Activated CD4-positive, alpha-beta T cell treated with anti-CD3 and anti-CD28 coated beads for 36 hours (primary cell): Measurements from ENCODE around the gene ALDH1B1. TPM values are rescaled to one million over a fixed set of nuclear protein-coding genes. Genes with fewer than 3 reads are reported as not detected.
"Not testable (repeated sequence)": the region's sequence is repeated elsewhere in the genome, so short reads cannot be mapped to it uniquely, and the experiment has no call there.

ENCODE experiments used
- ATAC-seq: fragments of 200-7000 bp; cut with Tn5 transposase; one replicate; pipeline ENCODE4 v1.10.0; 2021; ENCODE audit warnings: mild to moderate bottlenecking, moderate library complexity
- CTCF ChIA-PET: fragments of 350-600 bp; sonication (Branson Sonifier 250); formaldehyde crosslinking; loops from one replicate; lab custom pipeline; 2021; ENCODE audit warnings: antibody characterized with exemption; lab: Charles Lee
- POLR2A ChIA-PET: fragments of 350-600 bp; sonication (Branson Sonifier 250); formaldehyde crosslinking; loops from one replicate; lab custom pipeline; 2021; ENCODE audit warnings: antibody characterized with exemption, inconsistent platforms; lab: Charles Lee
- DNase-seq: peaks from one replicate; pipeline ENCODE4 v3.0.0-alpha.2; 2020
- H3K27ac Mint-ChIP-seq: one replicate; pipeline ENCODE4 v1.8.0; 2021; ENCODE audit warnings: mixed read lengths
- H3K27me3 Mint-ChIP-seq: one replicate; pipeline ENCODE4 v1.8.0; 2021; ENCODE audit warnings: mixed read lengths
- H3K36me3 Mint-ChIP-seq: one replicate; pipeline ENCODE4 v1.8.0; 2021; ENCODE audit warnings: low read depth, mixed read lengths
- H3K4me1 Mint-ChIP-seq: one replicate; pipeline ENCODE4 v1.8.0; 2021; ENCODE audit warnings: mixed read lengths
- H3K4me3 Mint-ChIP-seq: one replicate; pipeline ENCODE4 v1.8.0; 2021; ENCODE audit warnings: mild to moderate bottlenecking, moderate library complexity, mixed read lengths
- H3K9me3 Mint-ChIP-seq: one replicate; pipeline ENCODE4 v1.8.0; 2021; ENCODE audit warnings: low read depth, mixed read lengths
- intact Hi-C, 2 experiments: fragments of 100-400 bp; cut with DNase I in 1 of 2; cut with micrococcal nuclease in 1 of 2; formaldehyde crosslinking; loops; one replicate each; pipeline versions ENCODE4 v1.14.2 to v1.15.1; 2022 to 2024; cut with DNase I, micrococcal nuclease
- total RNA-seq, 2 experiments: library from RNA; stranded (reverse); gene quantifications; one replicate each; pipeline ENCODE4 v1.2.3, GENCODE V29; 2021

Gene ALDH1B1
- total RNA-seq, 2 experiments from 2014 or later: 20.3 to 21.8 TPM

DNA sequence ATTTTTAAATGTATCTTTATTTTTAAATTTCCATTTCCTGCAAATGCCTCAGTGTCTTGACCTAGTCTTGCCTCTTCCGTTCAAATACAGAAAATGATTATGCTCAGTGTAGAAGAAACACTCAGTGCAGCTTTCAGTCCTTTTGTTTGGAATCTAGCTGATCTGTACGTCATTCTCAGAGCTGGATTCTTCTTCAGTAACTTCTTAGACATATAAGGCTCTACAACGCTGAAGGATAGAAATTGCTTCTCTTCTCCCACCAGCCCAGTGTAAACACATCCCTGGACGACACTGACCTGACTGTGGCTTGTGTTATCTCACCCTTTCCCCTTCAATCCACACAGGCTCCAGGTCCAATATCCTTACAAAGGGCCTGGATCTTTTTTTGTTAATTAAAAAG is 3.2 kb upstream of the ALDH1B1 start:
- Mint-ChIP-seq H3K36me3 (peaks cover 5% of the 10 kb centered on the region), H3K9me3 (peaks cover 7% of the 10 kb centered on the region), H3K27ac (no peak overlapping the region), H3K4me3 (no peak overlapping the region), H3K4me1 (peaks cover 13% of the 10 kb centered on the region), H3K27me3 (peaks cover 9% of the 10 kb centered on the region)
- POLR2A ChIA-PET: no interaction called here
- intact Hi-C loops: no loop called here
- CTCF ChIA-PET: interaction anchor here (0.6 kb wide), 2 partner anchors 28 to 49 kb away, joined by 3 read pairs; no protein-coding TSS in a partner anchor
- ATAC-seq: no peak
- no peak for DNase-seq

- H3K36me3 Mint-ChIP-seq: peaks cover 10% of the 10 kb centered on the region
- H3K4me3 Mint-ChIP-seq: no peak overlapping the region
- H3K9me3 Mint-ChIP-seq: peaks cover 1% of the 10 kb centered on the region
- no peak overlapping the region for H3K27ac Mint-ChIP-seq
- ATAC-seq: no peak
- ChIA-PET POLR2A (no interaction called here), CTCF (no interaction called here)
- DNase-seq: no peak
- intact Hi-C loops: loop anchor here in 1 of 2 experiments (5.0 kb wide), 1 partner anchor 38 kb away; no protein-coding TSS in a partner anchor
- H3K27me3 Mint-ChIP-seq: peaks cover 6% of the 10 kb centered on the region
- peaks cover 13% of the 10 kb centered on the region for H3K4me1 Mint-ChIP-seq
Observed at GRCh38 chr9:38390442-38390841, 2.1 kb upstream of the ALDH1B1 start.

DNA sequence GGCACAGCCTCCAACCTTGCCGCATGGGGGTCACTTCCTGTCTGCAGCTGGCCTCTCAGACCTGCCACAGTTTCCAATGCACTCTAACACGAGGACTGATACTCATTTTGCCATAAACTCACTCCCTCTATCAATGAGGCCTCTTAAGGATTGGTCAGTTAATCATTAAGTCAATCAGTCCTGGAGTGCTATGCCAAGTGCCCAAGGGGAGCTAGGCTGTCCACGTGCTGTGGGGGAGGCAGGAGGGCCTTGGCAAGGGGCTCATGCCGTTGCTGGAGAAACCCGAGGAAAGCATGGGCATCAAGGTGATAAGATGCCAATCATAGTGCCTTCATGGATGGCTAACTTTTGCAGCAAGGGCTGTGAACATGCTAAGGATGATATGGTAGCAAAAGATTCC is 1.7 kb upstream of the ALDH1B1 start:
- POLR2A ChIA-PET: no interaction called here
- no peaks in the 10 kb centered on the region for H3K9me3 Mint-ChIP-seq
- no peak overlapping the region for H3K27ac Mint-ChIP-seq
- H3K4me1 Mint-ChIP-seq: peaks cover 13% of the 10 kb centered on the region
- peaks cover 12% of the 10 kb centered on the region for H3K36me3 Mint-ChIP-seq
- no peak overlapping the region for H3K4me3 Mint-ChIP-seq
- DNase-seq (no peak), ATAC-seq (no peak)
- H3K27me3 Mint-ChIP-seq: peaks cover 6% of the 10 kb centered on the region
- intact Hi-C loops: loop anchor here in 1 of 2 experiments (5.0 kb wide), 1 partner anchor 39 kb away; no protein-coding TSS in a partner anchor
- CTCF ChIA-PET: no interaction called here

DNA sequence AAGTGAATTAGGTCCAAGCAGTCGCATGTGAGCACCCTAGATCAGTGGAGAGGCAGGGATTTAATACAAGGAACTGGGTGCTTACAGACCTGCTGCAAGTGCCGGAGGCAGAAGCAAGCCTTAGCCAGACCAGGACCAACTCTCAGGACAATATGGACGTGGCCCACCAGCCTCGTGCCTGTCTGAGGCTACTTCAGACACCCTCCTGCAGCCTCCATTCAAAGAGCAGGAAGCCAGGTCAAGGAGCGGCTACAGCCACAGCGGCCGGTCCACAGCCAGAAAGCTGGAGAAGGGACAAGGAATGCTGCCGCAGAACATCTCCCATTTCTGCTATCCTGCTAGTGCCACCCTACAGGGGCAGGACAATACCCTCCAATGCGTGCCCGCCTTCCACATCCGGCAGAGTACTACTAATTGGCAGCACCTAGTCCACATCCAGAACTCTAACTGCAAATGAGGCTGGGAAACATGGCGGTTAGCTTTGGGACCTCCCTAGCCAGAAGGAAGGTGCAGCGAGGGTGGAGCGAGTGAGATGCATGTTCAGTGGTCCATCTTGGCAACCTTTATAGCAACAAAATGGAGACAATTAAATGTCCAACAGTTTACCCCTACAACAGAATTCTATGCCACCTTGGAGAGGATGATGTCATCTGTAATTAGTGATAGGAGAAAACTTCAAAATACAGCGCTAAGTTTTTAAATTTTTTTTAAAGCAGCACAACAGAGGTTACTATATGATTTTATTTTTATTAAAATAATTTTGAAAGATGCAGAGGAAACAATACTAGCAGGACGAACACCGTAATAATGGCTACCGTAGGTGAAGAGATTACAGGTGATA is 1.0 kb upstream of the ALDH1B1 start:
- ATAC-seq (no peak), DNase-seq (no peak)
- POLR2A ChIA-PET: no interaction called here
- intact Hi-C loops: loop anchor here (1.0 to 5.0 kb wide), 4 partner anchors 39 to 487 kb away; partner anchors contain the start of gene SLC25A51 (in 1 of the 2)
- CTCF ChIA-PET: no interaction called here
- H3K27ac Mint-ChIP-seq: no peak overlapping the region
- peak overlapping the region; percentile 91 for H3K4me3 Mint-ChIP-seq
- peaks cover 6% of the 10 kb centered on the region for H3K27me3 Mint-ChIP-seq
- H3K36me3 Mint-ChIP-seq: peaks cover 19% of the 10 kb centered on the region
- H3K4me1 Mint-ChIP-seq: peaks cover 13% of the 10 kb centered on the region
- no peaks in the 10 kb centered on the region for H3K9me3 Mint-ChIP-seq

DNA sequence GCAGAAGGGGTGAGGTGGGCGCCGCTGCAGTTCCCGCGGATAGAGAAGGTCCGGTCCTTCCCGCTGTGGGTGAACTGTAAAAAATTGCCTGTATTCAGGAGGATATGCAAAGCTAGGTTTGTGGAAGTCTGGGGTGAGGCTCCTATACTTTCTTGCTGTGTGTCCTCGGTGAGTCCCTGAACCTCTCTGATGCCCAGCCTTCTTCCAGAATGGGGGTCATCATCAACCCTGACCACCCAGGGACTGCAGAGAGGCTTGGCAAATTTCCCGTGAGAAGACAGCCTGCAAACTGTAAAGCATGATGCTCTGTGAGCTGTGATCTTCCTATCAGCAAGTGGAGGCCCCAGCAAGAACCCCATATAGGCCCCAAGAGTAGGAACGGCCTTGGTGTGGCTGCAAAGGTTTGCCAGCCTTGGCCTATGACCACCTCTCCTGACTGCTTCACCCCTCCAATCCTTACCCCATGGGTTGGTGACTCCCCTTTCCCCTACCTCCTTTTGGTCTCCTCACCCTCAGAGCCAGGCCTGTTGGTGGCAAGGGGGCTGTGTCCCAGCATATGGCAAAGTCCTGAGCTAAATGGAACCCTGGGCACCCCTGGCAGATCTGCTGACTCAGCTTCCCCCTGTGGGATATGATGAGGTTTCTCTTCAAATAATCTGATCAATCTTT is 760 bp downstream of the ALDH1B1 start:
- Mint-ChIP-seq H3K9me3 (peaks cover 2% of the 10 kb centered on the region), H3K4me1 (peaks cover 13% of the 10 kb centered on the region), H3K4me3 (peak overlapping the region; percentile 91), H3K36me3 (peaks cover 34% of the 10 kb centered on the region), H3K27me3 (peaks cover 6% of the 10 kb centered on the region), H3K27ac (peak overlapping the region; percentile 83)
- peak; percentile 16 for DNase-seq
- POLR2A ChIA-PET: interaction anchor here (0.7 to 0.9 kb wide), 2 partner anchors 35 to 54 kb away, joined by 3 to 5 read pairs; no protein-coding TSS in a partner anchor
- CTCF ChIA-PET: interaction anchor here (0.6 to 1.2 kb wide), 4 partner anchors 39 to 480 kb away, joined by 3 to 4 read pairs (median 3); no protein-coding TSS in a partner anchor
- intact Hi-C loops: loop anchor here in 1 of 2 experiments (5.0 kb wide), 1 partner anchor 41 kb away; no protein-coding TSS in a partner anchor
- peak; percentile 13 for ATAC-seq

DNA sequence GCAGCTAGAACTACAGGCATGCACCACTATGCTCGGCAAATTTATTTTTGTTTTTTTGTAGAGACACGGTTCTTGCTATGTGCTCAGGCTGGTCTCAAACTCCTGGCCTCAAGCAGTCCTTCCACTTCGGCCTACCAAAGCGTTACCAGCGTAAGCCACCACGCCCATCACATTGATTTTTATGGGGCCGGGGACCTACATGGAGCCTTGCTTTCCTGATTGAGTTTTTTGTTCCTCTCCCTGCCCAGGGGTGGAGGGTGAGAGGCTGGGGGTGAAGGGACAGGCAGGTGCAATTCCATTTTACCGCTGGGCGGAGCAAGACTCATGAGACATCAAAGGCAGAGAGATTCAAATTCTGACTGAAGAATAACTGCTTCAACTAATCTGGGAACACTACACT is 1.9 kb downstream of the ALDH1B1 start:
- intact Hi-C loops: loop anchor here in 1 of 2 experiments (5.0 kb wide), 1 partner anchor 42 kb away; no protein-coding TSS in a partner anchor
- H3K36me3 Mint-ChIP-seq: peaks cover 40% of the 10 kb centered on the region
- H3K27me3 Mint-ChIP-seq: peaks cover 6% of the 10 kb centered on the region
- DNase-seq (no peak), ATAC-seq (no peak)
- POLR2A ChIA-PET: no interaction called here
- H3K4me3 Mint-ChIP-seq: no peak overlapping the region
- H3K4me1 Mint-ChIP-seq: peaks cover 13% of the 10 kb centered on the region
- no peak overlapping the region for H3K27ac Mint-ChIP-seq
- H3K9me3 Mint-ChIP-seq: peaks cover 2% of the 10 kb centered on the region
- CTCF ChIA-PET: no interaction called here

- no peak overlapping the region for H3K27ac Mint-ChIP-seq
- DNase-seq (no peak), ATAC-seq (no peak)
- intact Hi-C loops: no loop called here
- H3K4me1 Mint-ChIP-seq: peaks cover 13% of the 10 kb centered on the region
- ChIA-PET CTCF (no interaction called here), POLR2A (interaction anchor here (0.6 kb wide), 1 partner anchor 85 kb away, joined by 3 read pairs; no protein-coding TSS in a partner anchor)
- peaks cover 6% of the 10 kb centered on the region for H3K27me3 Mint-ChIP-seq
- H3K9me3 Mint-ChIP-seq: peaks cover 2% of the 10 kb centered on the region
- peaks cover 40% of the 10 kb centered on the region for H3K36me3 Mint-ChIP-seq
- no peak overlapping the region for H3K4me3 Mint-ChIP-seq
Observed at GRCh38 chr9:38395653-38396370, 3.3 kb downstream of the ALDH1B1 start.

GRCh38 chr9:38396371-38396671 is 3.8 kb downstream of the ALDH1B1 start:
- DNase-seq: no peak
- ChIA-PET POLR2A (no interaction called here), CTCF (no interaction called here)
- H3K27me3 Mint-ChIP-seq: peaks cover 6% of the 10 kb centered on the region
- peaks cover 2% of the 10 kb centered on the region for H3K9me3 Mint-ChIP-seq
- ATAC-seq: no peak
- no peak overlapping the region for H3K4me3 Mint-ChIP-seq
- H3K27ac Mint-ChIP-seq: no peak overlapping the region
- intact Hi-C loops: no loop called here
- H3K4me1 Mint-ChIP-seq: peaks cover 13% of the 10 kb centered on the region
- H3K36me3 Mint-ChIP-seq: peaks cover 40% of the 10 kb centered on the region

GRCh38 chr9:38399191-38399590 is 6.7 kb downstream of the ALDH1B1 start:
- POLR2A ChIA-PET, intact Hi-C loops, DNase-seq, CTCF ChIA-PET, ATAC-seq, H3K27me3 Mint-ChIP-seq, H3K4me1 Mint-ChIP-seq, H3K4me3 Mint-ChIP-seq, H3K27ac Mint-ChIP-seq, H3K9me3 Mint-ChIP-seq: not testable (repeated sequence)
- H3K36me3 Mint-ChIP-seq: peaks cover 37% of the 10 kb centered on the region

DNA sequence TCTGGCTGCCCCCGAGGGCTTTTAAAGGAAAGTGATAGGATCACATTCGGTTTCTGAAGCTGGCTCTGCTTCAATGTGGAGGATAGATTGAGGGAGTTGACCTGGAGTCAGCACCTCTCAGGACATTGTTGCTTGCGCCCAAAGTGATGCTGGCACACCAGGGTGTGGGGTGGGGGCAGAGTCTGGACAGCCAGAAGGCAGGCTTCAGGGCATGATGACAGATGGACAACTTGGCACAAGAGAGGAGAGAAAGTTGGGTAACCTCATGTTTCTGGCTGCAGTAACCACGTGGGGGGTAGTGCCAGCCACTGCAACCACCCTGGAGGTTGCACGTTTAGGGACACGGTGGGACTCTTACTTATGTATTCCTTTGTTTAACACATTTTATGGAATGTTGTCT is 9.5 kb downstream of the ALDH1B1 start:
- ATAC-seq: no peak
- H3K9me3 Mint-ChIP-seq: peaks cover 2% of the 10 kb centered on the region
- no peak overlapping the region for H3K4me3 Mint-ChIP-seq
- POLR2A ChIA-PET: interaction anchor here (0.6 kb wide), 1 partner anchor 62 kb away, joined by 3 read pairs; no protein-coding TSS in a partner anchor
- H3K36me3 Mint-ChIP-seq: peaks cover 16% of the 10 kb centered on the region
- no peaks in the 10 kb centered on the region for H3K4me1 Mint-ChIP-seq
- intact Hi-C loops: loop anchor here (2.0 to 10.0 kb wide), 2 partner anchors 317 to 489 kb away; no protein-coding TSS in a partner anchor
- DNase-seq: no peak
- no peak overlapping the region for H3K27ac Mint-ChIP-seq
- CTCF ChIA-PET: interaction anchor here (1.1 kb wide), 1 partner anchor 16 kb away, joined by 3 read pairs; no protein-coding TSS in a partner anchor
- H3K27me3 Mint-ChIP-seq: peaks cover 11% of the 10 kb centered on the region

DNA sequence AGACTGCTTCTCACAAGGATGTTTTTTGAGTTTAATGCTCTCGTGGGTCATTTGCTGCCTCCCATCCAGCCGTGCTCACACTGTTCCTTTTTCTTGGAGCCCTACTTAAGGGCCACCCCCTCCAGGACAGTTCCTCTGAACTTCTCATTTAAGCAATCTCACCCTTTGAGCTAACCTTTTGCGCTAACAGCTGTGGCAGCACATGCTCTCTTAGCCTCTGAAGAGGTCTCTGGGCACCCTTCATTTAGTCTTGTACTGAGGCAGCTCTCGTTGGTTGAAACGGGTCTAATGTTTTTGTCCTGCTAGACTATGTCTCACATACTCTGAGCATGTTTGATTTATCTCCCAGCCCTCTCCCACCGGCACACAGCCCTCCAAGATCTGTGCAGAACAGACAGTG is 11.8 kb downstream of the ALDH1B1 start:
- peaks cover 2% of the 10 kb centered on the region for H3K4me1 Mint-ChIP-seq
- H3K27me3 Mint-ChIP-seq: peaks cover 11% of the 10 kb centered on the region
- H3K4me3 Mint-ChIP-seq: no peak overlapping the region
- intact Hi-C loops: loop anchor here in 1 of 2 experiments (10.0 kb wide), 1 partner anchor 320 kb away; no protein-coding TSS in a partner anchor
- no peaks in the 10 kb centered on the region for H3K36me3 Mint-ChIP-seq
- ATAC-seq (no peak), DNase-seq (no peak)
- ChIA-PET CTCF (interaction anchor here (0.7 kb wide), 1 partner anchor 1463 kb away, joined by 3 read pairs; no protein-coding TSS in a partner anchor), POLR2A (no interaction called here)
- no peaks in the 10 kb centered on the region for H3K9me3 Mint-ChIP-seq
- H3K27ac Mint-ChIP-seq: no peak overlapping the region
